Endothelial cell (in vitro differentiated cells): ENCODE data around the gene ARHGAP44. TPM values are rescaled to one million over a fixed set of nuclear protein-coding genes. Genes with fewer than 3 reads are reported as not detected.
A peak's percentile ranks its signal among the peaks of the same experiment; 100 is the strongest.
"Not testable (repeated sequence)": the region's sequence is repeated elsewhere in the genome, so short reads cannot be mapped to it uniquely, and the experiment has no call there.

Source experiments
- DNase-seq: peaks from one replicate; pipeline ENCODE4 v3.0.0; 2021; ENCODE audit warnings: low spot score
- H3K27ac Mint-ChIP-seq: one replicate; pipeline ENCODE4 v1.8.0; 2021; ENCODE audit warnings: mixed read lengths, inconsistent platforms; ENCODE audit not compliant: unreplicated experiment
- H3K27me3 Mint-ChIP-seq: one replicate; pipeline ENCODE4 v1.8.0; 2021; ENCODE audit warnings: mild to moderate bottlenecking, moderate library complexity, mixed read lengths, inconsistent platforms; ENCODE audit not compliant: unreplicated experiment
- H3K36me3 Mint-ChIP-seq: one replicate; pipeline ENCODE4 v1.8.0; 2021; ENCODE audit warnings: mild to moderate bottlenecking, low read depth, mixed read lengths, inconsistent platforms; ENCODE audit not compliant: unreplicated experiment
- H3K4me1 Mint-ChIP-seq: one replicate; pipeline ENCODE4 v1.8.0; 2021; ENCODE audit warnings: mild to moderate bottlenecking, mixed read lengths, inconsistent platforms; ENCODE audit not compliant: unreplicated experiment
- H3K4me3 Mint-ChIP-seq: one replicate; pipeline ENCODE4 v1.8.0; 2021; ENCODE audit warnings: mild to moderate bottlenecking, mixed read lengths, inconsistent platforms; ENCODE audit not compliant: unreplicated experiment
- H3K9me3 Mint-ChIP-seq: one replicate; pipeline ENCODE4 v1.8.0; 2021; ENCODE audit warnings: mixed read lengths, inconsistent platforms; ENCODE audit not compliant: unreplicated experiment
- CTCF ChIP-seq: fragments of 200-600 bp; sonication (generic); IDR thresholded peaks from one replicate; pipeline ENCODE4 v1.5.0; 2021; ENCODE audit warnings: antibody characterized with exemption; ENCODE audit not compliant: unreplicated experiment
- total RNA-seq: library from RNA; stranded (reverse); fragmentation: NEBNext Ultra II Directional; extraction: Animal tissue kit (Norgen Biotek cat#: 25700); gene quantifications from one replicate; pipeline ENCODE4 v1.2.1, GENCODE V29; 2021; ENCODE audit not compliant: unreplicated experiment

Gene ARHGAP44
- total RNA-seq, 1 donor from 2014 or later = 11.5 TPM

GRCh38 chr17:12977008-12977751 is 187.9 kb downstream of the ARHGAP44 start:
- no peak for TF ChIP-seq CTCF
- Mint-ChIP-seq H3K36me3 (peaks cover 4% of the 10 kb centered on the region), H3K4me3 (no peak overlapping the region), H3K27me3 (no peaks in the 10 kb centered on the region), H3K9me3 (no peaks in the 10 kb centered on the region), H3K4me1 (peaks cover 9% of the 10 kb centered on the region), H3K27ac (peak overlapping the region; percentile 28)
- DNase-seq = peak; percentile 28

- not testable (repeated sequence) for H3K4me3 Mint-ChIP-seq, DNase-seq, H3K27ac Mint-ChIP-seq, H3K36me3 Mint-ChIP-seq, H3K9me3 Mint-ChIP-seq, H3K4me1 Mint-ChIP-seq, H3K27me3 Mint-ChIP-seq
These were observed 189.5 kb downstream of the ARHGAP44 start for GRCh38 chr17:12978787-12979186.

DNA sequence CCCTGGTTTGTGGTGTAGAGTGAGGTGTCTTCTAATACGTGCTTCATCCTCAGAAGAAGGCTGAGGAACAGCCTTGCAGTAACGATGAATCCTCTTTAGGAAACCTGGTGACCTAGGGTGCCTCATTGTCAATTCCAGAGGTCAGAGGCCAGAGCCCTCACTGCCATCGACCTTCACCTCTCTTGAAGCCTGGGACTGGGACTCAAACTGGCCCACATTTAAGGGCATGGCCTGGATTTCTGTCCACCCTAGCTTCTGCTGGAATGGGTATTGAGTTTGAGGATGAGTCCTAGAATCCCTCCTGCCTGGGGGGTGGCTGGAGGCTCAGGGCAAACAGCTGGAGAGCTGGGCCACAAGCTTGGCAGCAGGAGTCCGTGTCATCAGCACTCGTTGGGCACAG is 189.9 kb downstream of the ARHGAP44 start:
- H3K9me3 Mint-ChIP-seq = no peaks in the 10 kb centered on the region
- DNase-seq = no peak
- no peak overlapping the region for H3K27ac Mint-ChIP-seq
- peaks cover 9% of the 10 kb centered on the region for H3K4me1 Mint-ChIP-seq
- no peak overlapping the region for H3K4me3 Mint-ChIP-seq
- peaks cover 4% of the 10 kb centered on the region for H3K36me3 Mint-ChIP-seq
- TF ChIP-seq CTCF = no peak
- H3K27me3 Mint-ChIP-seq = no peaks in the 10 kb centered on the region

GRCh38 chr17:12979826-12980500 is 190.7 kb downstream of the ARHGAP44 start:
- Mint-ChIP-seq H3K27me3 (peaks cover 4% of the 10 kb centered on the region), H3K4me3 (no peak overlapping the region), H3K27ac (no peak overlapping the region), H3K4me1 (peaks cover 6% of the 10 kb centered on the region), H3K36me3 (peaks cover 4% of the 10 kb centered on the region), H3K9me3 (no peaks in the 10 kb centered on the region)
- no peak for DNase-seq
- TF ChIP-seq CTCF = no peak

GRCh38 chr17:12982224-12982623 is 192.9 kb downstream of the ARHGAP44 start:
- TF ChIP-seq CTCF = no peak
- DNase-seq = no peak
- Mint-ChIP-seq H3K4me3 (no peak overlapping the region), H3K27ac (no peak overlapping the region), H3K4me1 (peaks cover 3% of the 10 kb centered on the region), H3K9me3 (no peaks in the 10 kb centered on the region), H3K27me3 (peaks cover 4% of the 10 kb centered on the region), H3K36me3 (peaks cover 4% of the 10 kb centered on the region)
